Stimulated activated CD4-positive, alpha-beta T cell treated with anti-CD3 and anti-CD28 coated beads, Interleukin-15, amount 100 ng/mL, for 48 hours (primary cell): ENCODE measurements around the gene GLS.
"Not testable (repeated sequence)": the region's sequence is repeated elsewhere in the genome, so short reads cannot be mapped to it uniquely, and the experiment has no call there.

Source experiments
- DNase-seq, 2 donors: peaks; one replicate each; pipeline ENCODE4 v3.0.0-alpha.2; 2020; ENCODE audit warnings: low read depth in 2 of 2

Gene GLS

GRCh38 chr2:190880378-190881083 is at the start of gene GLS:
Gene GLS, plus strand, starts transcription at chr2:190880821. Its CDS starts 264 bp downstream, at chr2:190881085.
- DNase-seq = peak; percentile 94

- DNase-seq = no peak
Measured at GRCh38 chr2:190831941-190832340, 48.7 kb upstream of the GLS start.

GRCh38 chr2:190834890-190835208 is 45.8 kb upstream of the GLS start:
- DNase-seq = no peak

- no peak for DNase-seq
Measured at GRCh38 chr2:190835303-190835930, 45.2 kb upstream of the GLS start.

DNA sequence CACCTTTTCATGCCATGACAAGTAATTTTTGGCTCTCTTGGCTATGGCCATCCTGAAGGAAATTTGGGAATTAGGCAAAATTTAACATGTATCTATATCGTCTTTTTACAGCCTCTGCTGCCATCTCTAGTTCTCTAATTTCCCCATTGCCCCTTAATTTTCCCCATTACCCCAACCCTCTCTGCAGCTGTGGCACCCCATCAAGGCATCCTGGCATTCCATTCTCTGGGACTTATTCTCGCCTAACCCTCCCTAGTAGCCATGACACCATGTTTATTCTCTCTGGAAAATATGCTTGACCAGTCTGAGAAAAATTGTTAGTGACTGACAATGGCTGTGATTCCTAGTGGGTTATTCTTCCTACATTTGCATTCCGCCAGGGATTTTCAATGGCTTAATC is 43.9 kb upstream of the GLS start:
- no peak for DNase-seq

DNA sequence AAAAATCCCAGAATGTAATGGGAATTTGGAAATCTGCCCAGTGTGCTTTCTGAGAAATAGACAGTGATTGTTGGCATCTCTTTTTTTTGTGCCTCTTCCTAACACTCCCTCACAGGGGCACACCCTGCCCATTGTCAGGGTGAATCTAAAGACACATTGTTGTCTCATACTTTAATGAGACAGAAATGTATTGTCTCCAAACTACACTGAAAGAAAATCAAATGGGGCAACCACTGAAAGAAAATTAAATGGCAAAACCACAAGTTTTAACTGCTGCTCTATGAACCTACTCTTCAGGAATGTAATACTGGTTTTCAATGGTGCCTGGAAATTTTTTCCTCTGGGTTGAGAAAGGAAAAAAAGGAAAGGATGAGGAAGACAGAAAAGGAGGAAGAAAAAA is 43.2 kb upstream of the GLS start:
- no peak for DNase-seq

- DNase-seq = no peak
Measured at GRCh38 chr2:190837952-190838361, 42.7 kb upstream of the GLS start.

DNA sequence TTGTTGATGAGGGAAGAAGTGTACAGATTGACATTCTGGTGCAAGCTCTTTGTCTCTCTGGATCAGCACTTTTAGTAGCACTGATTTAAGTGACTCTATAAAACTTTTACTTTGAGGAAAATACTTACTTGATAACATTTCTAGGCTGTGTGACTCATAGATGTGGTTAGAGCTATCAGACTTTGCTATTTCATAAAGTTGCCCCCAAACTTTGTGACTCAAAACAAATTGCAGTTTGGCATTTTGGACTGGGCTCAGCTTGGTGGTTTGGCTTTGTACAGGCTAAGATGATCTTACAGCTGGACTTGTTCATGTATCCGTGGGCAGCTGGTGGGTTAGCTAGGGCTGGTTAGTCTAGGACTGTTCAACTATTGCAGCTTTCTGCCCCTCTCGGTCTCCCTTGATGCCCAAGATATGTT is 42.1 kb upstream of the GLS start:
- no peak for DNase-seq

DNA sequence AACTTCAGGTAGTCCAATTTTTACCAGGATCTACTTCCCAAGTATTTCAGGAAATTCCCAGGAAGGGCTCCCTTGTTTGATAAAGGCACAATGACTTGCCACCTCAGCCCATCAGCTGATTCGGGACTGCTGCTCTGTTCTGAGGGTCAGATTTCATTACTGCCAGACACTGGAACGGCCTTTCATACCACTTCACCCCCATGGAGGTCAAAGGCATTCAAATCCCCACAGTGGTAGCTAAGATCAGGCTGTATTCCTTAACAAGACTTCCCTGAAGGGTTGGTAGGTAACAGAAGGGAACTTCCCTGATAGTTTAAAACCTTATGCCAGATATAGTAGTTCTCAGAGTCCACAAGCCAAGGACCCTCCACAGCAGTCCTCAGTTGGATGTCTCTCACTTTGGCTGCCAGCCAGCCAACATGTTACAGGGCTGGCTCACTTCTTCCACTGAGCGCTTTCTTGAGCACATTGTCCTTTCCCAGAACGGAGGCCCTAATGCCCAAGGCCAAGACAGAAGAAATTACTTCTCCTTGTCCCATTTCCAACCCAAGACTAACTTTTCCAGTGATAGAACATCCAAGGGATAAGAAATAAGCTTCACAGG is 40.0 kb upstream of the GLS start:
- no peak for DNase-seq

- DNase-seq = peak in 1 of 2 donors; percentile 15
Measured at GRCh38 chr2:190841707-190842505, 38.7 kb upstream of the GLS start.

DNA sequence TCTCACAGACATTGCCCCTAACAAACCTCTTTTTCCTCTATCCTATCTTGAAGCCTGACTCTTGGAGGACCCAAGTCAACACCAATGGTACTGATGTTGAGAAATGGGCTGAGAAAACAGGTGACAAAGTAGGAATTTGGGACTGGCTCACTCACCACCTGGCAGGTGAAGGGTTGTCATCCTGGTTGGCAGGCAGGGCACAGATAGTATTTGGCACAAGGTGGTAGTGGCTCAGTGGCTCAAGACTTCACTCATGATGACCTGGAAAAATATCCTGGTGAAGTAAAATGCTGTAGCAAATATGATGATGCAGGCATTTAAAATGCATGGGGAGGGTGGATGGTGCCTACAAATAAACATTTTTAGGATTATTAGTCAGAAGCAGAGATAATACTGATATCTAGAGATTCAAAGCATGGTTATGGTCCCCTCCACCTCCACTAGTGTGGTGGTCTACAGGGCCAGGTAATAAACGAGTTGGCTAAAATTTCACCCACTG is 38.0 kb upstream of the GLS start:
- DNase-seq = no peak

DNA sequence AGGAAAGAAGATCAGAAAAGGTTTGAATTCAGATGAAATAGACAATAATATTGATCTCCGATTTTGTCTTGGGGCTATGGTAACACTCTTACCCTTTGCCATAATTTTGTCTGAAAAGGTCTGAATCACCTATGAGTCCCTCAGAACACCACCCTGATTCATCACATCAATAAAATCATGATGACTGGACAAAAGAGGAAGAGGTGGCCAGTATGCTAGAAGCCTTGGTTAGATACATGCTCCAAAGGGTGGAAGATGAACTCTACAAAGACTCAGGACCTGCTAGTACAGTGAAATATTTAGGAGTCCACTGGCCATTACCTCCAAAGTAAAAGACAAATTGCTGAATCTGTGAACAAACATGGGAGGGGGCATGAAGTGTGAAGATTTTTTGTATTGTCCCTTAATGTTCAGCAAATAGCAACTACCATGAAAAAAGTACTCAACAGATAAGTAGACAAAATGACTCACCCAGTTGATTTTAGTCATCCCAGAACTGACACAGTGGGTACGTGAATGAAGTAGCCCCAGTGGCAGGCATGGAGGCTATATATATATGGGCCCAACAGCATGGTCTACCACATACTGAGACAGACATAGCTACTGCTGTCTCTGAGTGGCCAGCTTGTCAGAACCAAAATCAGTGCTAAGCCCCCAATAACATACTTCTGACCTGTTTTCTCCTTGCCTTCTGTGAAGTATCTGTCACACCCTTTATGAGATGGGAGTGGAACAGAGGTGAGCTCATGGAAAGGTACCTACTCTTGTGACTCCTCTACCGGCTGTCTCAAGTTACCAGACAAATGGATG is 36.5 kb upstream of the GLS start:
- DNase-seq = peak; percentile 41

- no peak for DNase-seq
Measured at GRCh38 chr2:190844700-190845401, 35.8 kb upstream of the GLS start.

DNA sequence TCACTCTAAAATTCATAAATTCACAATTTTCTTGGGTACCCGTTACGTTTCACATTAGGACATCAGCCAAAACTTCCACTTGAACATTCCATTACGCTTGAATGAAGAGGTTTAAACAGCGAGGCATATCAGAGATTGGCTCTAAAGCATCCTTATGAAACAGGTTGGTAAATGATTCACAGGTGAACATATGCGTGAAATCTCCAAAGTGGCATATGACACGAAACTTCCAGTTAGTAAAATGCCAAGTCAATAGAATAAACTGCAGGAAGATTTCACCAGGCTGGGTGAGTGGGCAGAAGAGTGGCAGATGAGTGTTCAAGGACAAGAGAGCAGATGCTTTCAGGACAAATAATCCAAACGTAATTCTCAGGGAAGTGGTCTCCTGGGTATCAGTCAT is 33.9 kb upstream of the GLS start:
- DNase-seq = peak in 1 of 2 donors; percentile 12

GRCh38 chr2:190847504-190848081 is 33.0 kb upstream of the GLS start:
- no peak for DNase-seq

DNA sequence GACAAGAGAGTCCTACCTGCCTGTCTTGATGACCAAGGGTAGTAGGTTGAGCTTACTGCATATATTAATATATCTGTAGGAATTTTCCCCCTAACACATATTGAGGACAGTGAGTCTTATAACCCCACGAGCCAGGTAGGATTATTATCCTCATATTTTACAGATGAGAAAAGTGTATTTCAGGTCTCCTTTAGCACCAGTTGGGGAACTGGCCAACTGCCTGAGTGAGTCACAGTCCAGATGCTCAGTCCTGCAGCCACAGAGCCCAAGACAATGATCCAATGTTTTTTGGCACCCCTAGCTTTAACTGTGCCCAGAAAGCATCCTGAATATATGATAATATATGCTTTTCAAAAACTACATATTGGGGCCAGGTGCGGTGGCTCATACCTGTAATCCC is 30.8 kb upstream of the GLS start:
- no peak for DNase-seq

DNA sequence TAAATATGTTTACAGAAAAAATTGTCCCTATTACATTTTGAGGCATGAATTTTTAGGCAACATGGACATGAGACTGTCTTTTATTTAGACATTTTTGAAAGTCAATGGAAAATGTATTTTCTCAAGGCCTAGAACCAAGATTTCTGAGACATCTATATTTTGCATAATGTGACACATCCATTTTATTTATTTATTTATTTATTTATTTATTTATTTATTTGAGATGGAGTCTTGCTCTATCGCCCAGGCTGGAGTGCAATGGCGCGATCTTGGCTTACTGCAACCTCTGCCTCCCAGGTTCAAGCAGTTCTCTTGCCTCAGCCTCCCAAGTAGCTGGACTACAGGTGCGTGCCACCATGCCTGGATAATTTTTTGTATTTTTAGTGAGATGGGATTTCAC is 27.6 kb upstream of the GLS start:
- DNase-seq = not testable (repeated sequence)

DNA sequence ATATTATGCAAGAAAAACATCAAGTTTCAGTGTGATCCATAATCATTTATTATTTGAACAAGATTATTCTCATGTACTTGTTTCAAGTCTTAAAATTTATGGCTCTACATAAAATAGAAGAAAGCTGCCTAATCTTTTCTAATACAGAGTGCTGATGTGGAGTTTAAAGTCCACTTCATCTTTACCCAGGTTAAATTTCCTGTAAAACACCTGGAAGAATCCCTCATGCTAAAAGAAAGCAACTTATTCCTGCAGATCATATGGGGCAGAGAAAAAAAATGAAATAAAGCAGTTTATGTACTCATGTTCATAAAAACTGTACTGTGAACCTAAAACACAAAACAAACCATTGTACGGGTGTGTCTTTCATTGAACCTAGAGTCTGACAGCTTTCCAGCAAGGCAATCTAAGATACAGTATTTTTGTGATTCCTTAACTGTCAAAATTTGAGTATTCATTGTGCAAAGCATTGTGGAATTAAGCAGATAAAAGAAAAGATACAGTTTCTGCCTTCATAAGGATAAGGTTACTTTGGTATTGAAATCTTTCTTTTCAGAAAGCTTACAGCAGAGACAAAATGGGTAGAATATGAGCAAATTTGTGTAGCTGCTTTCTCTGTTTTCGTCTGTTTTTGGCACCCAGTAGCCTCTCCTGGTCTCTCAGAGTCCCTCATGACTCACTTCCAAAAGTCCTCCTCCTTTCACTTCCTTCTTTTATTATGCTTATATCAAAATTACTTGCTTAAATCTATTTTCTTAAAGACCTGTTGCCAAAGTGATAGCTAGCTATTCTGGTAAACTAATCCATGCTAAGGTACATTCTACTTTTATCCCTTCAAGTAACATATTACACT is 26.9 kb upstream of the GLS start:
- no peak for DNase-seq

- no peak for DNase-seq
Measured at GRCh38 chr2:190854726-190855125, 25.9 kb upstream of the GLS start.

GRCh38 chr2:190855245-190855644 is 25.4 kb upstream of the GLS start:
- no peak for DNase-seq
